K562 (cell line): ENCODE results near the gene MXI1. TPM values are rescaled to one million over a fixed set of nuclear protein-coding genes. Genes with fewer than 3 reads are reported as not detected.
A peak's percentile ranks its signal among the peaks of the same experiment; 100 is the strongest.

Experiments
- CC2D1A ChIP-seq: fragments of 450-650 bp; IDR thresholded peaks from 2 replicates; pipeline ENCODE4 v1.6.1; 2017; ENCODE audit warnings: mild to moderate bottlenecking
- DDX20 ChIP-seq: fragments of 450-650 bp; IDR thresholded peaks from 2 replicates; pipeline ENCODE4 v1.6.1; 2016; ENCODE audit warnings: missing genetic modification characterization, low read depth, mild to moderate bottlenecking, missing compliant biosample characterization, moderate library complexity
- DPF2 ChIP-seq: fragments of 450-650 bp; IDR thresholded peaks from 2 replicates; pipeline ENCODE4 v1.6.1; 2016
- FOS ChIP-seq: IDR thresholded peaks from 3 replicates; pipeline ENCODE4 v1.6.1; 2011; ENCODE audit not compliant: insufficient read length; ENCODE audit errors: extremely low read depth
- FOXM1 ChIP-seq, 2 experiments: fragments of 450-650 bp in 1 of 2; sonication (generic) in 1 of 2; formaldehyde crosslinking in 1 of 2; IDR thresholded peaks; 2 replicates each; pipeline versions ENCODE4 v1.6.1 to v1.9.0; 2017 to 2022; ENCODE audit warnings: low read depth in 2 of 2, mild to moderate bottlenecking in 2 of 2, missing genetic modification reagents in 1 of 2, moderate library complexity in 1 of 2
- HNRNPH1 ChIP-seq: fragments of 200-400 bp; formaldehyde crosslinking; optimal IDR thresholded peaks from 2 replicates; pipeline ENCODE3; 2017; ENCODE audit warnings: low read depth, mild to moderate bottlenecking, low read length, moderate library complexity
- KLF10 ChIP-seq: fragments of 250-450 bp; sonication (Bioruptor Pico); IDR thresholded peaks from 2 replicates; pipeline ENCODE4 v1.6.1; 2021; ENCODE audit warnings: matching md5 sums
- MCM5 ChIP-seq: fragments of 450-650 bp; IDR thresholded peaks from 2 replicates; pipeline ENCODE4 v1.6.1; 2016; ENCODE audit warnings: low read depth
- NCOA4 ChIP-seq: fragments of 450-650 bp; IDR thresholded peaks from 2 replicates; pipeline ENCODE4 v1.6.1; 2018; ENCODE audit warnings: mild to moderate bottlenecking; ENCODE audit not compliant: partially characterized antibody
- NELFE ChIP-seq: IDR thresholded peaks from 2 replicates; pipeline ENCODE4 v1.6.1; 2011; ENCODE audit warnings: mild to moderate bottlenecking; ENCODE audit not compliant: insufficient read depth, insufficient read length
- PHF8 ChIP-seq: fragments of 200-600 bp; sonication (generic); IDR thresholded peaks from 2 replicates; pipeline ENCODE4 v1.6.1; 2012; ENCODE audit warnings: mixed run types, mild to moderate bottlenecking, inconsistent platforms, low read length, moderate library complexity, borderline replicate concordance
- PRPF4 ChIP-seq: fragments of 200-400 bp; formaldehyde crosslinking; IDR thresholded peaks from one replicate; pipeline ENCODE4 v1.6.1; 2017; ENCODE audit warnings: low read length, low read depth, mild to moderate bottlenecking; ENCODE audit not compliant: insufficient read depth, poor library complexity, severe bottlenecking
- ZNF274 ChIP-seq: IDR thresholded peaks from 2 replicates; pipeline ENCODE4 v1.6.1; 2011; ENCODE audit warnings: low read depth, mild to moderate bottlenecking, low read length, moderate library complexity, borderline replicate concordance
- ZNF551 ChIP-seq: fragments of 250-450 bp; sonication (Bioruptor Pico); IDR thresholded peaks from 2 replicates; pipeline ENCODE4 v1.5.0; 2021; ENCODE audit warnings: mild to moderate bottlenecking, moderate library complexity
- ZNF707 ChIP-seq: fragments of 250-450 bp; sonication (Bioruptor Pico); conservative IDR thresholded peaks from 2 replicates; pipeline ENCODE4 v1.8.0; 2022; ENCODE audit warnings: inconsistent platforms, mild to moderate bottlenecking, moderate library complexity
- polyA plus RNA-seq, 8 experiments: library from polyadenylated mRNA; depleted of rRNA in 4 of 8; stranded (reverse) in 5 of 8; unstranded in 3 of 8; fragments of >200 nt; fragmentation: Nextera tagmentation in 2 of 8; fragmentation: Illumina TruSeq in 1 of 8; extraction: Ambion mirVana in 2 of 8; extraction: Trizol in 1 of 8; gene quantifications; 2 replicates each; pipeline versions ENCODE4 v1.2.1 to v1.2.3, GENCODE V29; 2011 to 2014; ENCODE audit warnings: inconsistent platforms in 1 of 8, missing spikeins in 1 of 8
- total RNA-seq, 7 experiments: library from RNA; depleted of rRNA in 6 of 7; stranded (reverse); fragments of >200 nt in 6 of 7; fragmentation: Illumina TruSeq in 2 of 7; extraction: Trizol in 2 of 7; gene quantifications; 2 replicates each; pipeline versions ENCODE4 v1.2.1 to v1.2.3, GENCODE V29; 2011 to 2021; ENCODE audit warnings: low replicate concordance in 1 of 7
- TF ChIP-seq, protein P1 (sequence below): fragments of 250-450 bp; sonication (Bioruptor Pico); IDR thresholded peaks from 2 replicates; pipeline ENCODE4 v1.5.0; 2021; ENCODE audit warnings: mild to moderate bottlenecking, moderate library complexity
- TF ChIP-seq, protein P2 (sequence below): sonication (generic); formaldehyde crosslinking; IDR thresholded peaks from 2 replicates; pipeline ENCODE4 v1.8.0; 2022; ENCODE audit warnings: missing genetic modification reagents, mild to moderate bottlenecking, borderline replicate concordance
- TF ChIP-seq, protein P3 (sequence below): conservative IDR thresholded peaks from 2 replicates; pipeline ENCODE4 v1.6.1; 2011; ENCODE audit warnings: low read depth, mild to moderate bottlenecking, low read length; ENCODE audit not compliant: control insufficient read depth
- TF ChIP-seq, protein P4 (sequence below): fragments of 250-450 bp; sonication (Bioruptor Pico); IDR thresholded peaks from 2 replicates; pipeline ENCODE4 v1.8.0; 2022; ENCODE audit warnings: moderate library complexity, mild to moderate bottlenecking, inconsistent platforms
- TF ChIP-seq, protein P5 (sequence below): fragments of 250-450 bp; sonication (Bioruptor Pico); IDR thresholded peaks from 2 replicates; pipeline ENCODE4 v1.5.0; 2021

Gene MXI1
- total and polyA plus RNA-seq, 9 of the 15 experiments (the other 6 are each of a cell fraction or from before 2014, with no cell fraction given), result 9.1 to 23.7 (median 14.8) TPM

DNA sequence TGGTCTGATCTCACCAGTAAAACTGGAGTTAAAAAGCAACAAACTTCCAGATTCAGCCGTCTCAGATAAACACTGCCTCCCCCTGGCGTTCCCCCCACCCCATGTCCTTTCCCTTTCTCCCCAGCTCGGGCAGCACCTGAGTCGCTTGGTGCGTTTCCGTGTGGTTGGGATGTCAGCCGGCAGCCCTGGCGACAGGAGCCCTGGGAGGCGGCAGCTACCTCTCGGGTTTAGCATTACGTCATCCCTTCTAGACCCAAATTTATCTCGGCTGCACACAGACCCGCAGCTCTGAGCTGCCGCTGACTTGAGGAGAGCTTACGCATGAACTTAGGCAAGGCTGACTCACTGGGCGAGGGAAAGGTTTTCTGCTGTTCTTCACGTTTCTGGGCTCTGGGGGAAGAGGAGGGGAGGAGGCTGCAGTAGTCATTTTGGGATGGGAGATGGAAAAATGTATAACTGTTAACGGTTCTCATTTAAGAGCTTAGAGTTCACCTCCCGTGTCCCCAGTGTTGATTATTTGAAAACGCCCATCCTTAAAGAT, 14.4 kb downstream of the MXI1 start (continued):
- peak; percentile 14; the same call in 1 of the 2 replicates for TF ChIP-seq PHF8
- peak; percentile 91 for TF ChIP-seq DPF2
- TF ChIP-seq NELFE, result no peak
- TF ChIP-seq FOS, result no peak
- TF ChIP-seq FOXM1 (IDR thresholded peaks at IDR 0.05; ENCODE audit: low read depth), result no peak
- TF ChIP-seq FOXM1 (CRISPR knock-in tag; IDR thresholded peaks at IDR 0.05; ENCODE audit: low read depth), result no peak
- TF ChIP-seq, protein P1, sequence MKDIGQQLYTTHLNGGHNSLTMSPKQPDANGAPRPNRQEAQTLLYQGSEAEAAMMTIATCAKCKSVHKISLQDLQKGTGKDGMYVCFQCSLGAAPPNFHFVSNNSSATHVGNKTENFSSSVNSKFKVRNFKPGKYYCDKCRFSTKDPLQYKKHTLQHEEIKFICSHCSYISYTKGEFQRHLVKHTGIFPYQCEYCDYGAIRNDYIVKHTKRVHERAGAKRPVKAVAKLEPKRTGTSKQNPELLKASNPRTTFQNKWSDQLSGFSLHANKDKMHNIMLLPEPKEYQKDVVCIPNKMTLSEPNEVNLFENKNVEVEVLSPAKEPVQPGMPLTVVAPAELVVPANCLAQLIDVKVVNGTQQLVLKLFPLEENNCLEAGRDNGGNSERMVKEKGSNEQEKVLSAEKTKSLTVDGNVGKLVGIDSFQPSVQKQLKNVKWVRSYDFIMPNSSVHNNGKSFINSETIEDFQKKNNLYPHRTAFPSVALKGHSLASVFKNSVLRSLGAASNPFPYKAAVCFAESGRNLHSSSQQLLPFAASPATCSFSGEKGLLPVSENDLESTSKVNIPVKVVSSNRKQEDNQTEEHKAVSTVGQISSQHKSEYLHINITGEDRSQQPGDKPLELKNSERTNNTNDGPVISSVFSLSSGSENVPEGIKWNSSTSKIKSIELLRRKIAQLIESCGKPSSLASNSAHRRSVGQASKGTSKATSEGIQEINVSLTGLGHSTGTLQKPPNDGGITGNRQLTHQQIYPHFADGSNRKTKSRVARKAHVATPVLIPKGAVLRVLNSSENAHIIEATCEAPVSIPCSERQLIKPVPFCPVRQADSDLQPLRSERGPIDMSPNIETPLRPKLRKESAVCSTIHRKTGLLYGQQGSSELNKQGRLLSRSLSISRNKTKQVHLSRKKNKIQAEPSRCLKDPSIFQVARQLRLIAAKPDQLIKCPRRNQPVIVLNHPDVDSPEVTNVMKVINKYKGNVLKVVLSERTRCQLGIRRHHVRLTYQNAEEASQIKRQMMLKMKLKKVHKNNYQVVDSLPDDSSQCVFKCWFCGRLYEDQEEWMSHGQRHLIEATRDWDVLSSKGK (CRISPR knock-in tag), result no peak
- TF ChIP-seq, protein P2, sequence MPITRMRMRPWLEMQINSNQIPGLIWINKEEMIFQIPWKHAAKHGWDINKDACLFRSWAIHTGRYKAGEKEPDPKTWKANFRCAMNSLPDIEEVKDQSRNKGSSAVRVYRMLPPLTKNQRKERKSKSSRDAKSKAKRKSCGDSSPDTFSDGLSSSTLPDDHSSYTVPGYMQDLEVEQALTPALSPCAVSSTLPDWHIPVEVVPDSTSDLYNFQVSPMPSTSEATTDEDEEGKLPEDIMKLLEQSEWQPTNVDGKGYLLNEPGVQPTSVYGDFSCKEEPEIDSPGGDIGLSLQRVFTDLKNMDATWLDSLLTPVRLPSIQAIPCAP, result no peak
- no peak for TF ChIP-seq HNRNPH1
- TF ChIP-seq ZNF274, result no peak
- TF ChIP-seq MCM5, result no peak
- TF ChIP-seq ZNF551 (CRISPR knock-in tag), result no peak
- TF ChIP-seq NCOA4, result no peak
- TF ChIP-seq, protein P3, sequence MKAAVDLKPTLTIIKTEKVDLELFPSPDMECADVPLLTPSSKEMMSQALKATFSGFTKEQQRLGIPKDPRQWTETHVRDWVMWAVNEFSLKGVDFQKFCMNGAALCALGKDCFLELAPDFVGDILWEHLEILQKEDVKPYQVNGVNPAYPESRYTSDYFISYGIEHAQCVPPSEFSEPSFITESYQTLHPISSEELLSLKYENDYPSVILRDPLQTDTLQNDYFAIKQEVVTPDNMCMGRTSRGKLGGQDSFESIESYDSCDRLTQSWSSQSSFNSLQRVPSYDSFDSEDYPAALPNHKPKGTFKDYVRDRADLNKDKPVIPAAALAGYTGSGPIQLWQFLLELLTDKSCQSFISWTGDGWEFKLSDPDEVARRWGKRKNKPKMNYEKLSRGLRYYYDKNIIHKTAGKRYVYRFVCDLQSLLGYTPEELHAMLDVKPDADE, result no peak
- TF ChIP-seq, protein P4, sequence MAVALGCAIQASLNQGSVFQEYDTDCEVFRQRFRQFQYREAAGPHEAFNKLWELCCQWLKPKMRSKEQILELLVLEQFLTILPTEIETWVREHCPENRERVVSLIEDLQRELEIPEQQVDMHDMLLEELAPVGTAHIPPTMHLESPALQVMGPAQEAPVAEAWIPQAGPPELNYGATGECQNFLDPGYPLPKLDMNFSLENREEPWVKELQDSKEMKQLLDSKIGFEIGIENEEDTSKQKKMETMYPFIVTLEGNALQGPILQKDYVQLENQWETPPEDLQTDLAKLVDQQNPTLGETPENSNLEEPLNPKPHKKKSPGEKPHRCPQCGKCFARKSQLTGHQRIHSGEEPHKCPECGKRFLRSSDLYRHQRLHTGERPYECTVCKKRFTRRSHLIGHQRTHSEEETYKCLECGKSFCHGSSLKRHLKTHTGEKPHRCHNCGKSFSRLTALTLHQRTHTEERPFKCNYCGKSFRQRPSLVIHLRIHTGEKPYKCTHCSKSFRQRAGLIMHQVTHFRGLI (CRISPR knock-in tag), result no peak
- TF ChIP-seq KLF10 (CRISPR knock-in tag), result no peak
- no peak for TF ChIP-seq DDX20 (tag)
- no peak; the same call in 1 of the 2 replicates for TF ChIP-seq ZNF707 (CRISPR knock-in tag)
- TF ChIP-seq, protein P5, sequence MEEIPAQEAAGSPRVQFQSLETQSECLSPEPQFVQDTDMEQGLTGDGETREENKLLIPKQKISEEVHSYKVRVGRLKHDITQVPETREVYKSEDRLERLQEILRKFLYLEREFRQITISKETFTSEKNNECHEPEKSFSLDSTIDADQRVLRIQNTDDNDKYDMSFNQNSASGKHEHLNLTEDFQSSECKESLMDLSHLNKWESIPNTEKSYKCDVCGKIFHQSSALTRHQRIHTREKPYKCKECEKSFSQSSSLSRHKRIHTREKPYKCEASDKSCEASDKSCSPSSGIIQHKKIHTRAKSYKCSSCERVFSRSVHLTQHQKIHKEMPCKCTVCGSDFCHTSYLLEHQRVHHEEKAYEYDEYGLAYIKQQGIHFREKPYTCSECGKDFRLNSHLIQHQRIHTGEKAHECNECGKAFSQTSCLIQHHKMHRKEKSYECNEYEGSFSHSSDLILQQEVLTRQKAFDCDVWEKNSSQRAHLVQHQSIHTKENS (CRISPR knock-in tag), result no peak
- no peak for TF ChIP-seq CC2D1A
- TF ChIP-seq PRPF4, result no peak
